Neural progenitor cell (in vitro differentiated cells): ENCODE measurements around the gene GCNT2.

Experiments used
- EZH2 ChIP-seq: fragments of 200-600 bp; sonication (generic); IDR thresholded peaks from 2 replicates; pipeline ENCODE4 v1.6.1; 2017; ENCODE audit warnings: antibody characterized with exemption, mild to moderate bottlenecking, moderate library complexity
- TF ChIP-seq, protein P1 (sequence below): fragments of 200-600 bp; sonication (generic); IDR thresholded peaks from 2 replicates; pipeline ENCODE4 v1.5.1; 2017; ENCODE audit warnings: antibody characterized with exemption, mild to moderate bottlenecking

DNA sequence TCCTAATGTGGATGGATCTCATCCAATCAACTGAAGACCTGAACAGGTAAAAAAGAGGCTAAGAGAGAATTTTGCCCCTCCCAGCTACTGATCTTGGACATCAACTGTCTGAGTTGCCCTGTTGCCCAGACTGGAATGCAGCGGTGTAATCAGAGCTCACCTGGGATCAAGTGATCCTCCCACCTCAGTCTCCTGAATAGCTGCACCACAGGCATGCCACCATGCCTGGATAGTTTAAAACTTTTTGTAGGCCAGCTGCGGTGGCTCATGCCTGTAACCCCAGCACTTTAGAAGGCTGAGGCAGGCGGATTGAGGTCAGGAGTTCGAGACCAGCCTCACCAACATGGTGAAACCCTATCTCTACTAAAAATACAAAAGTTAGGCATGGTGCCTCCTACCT is 34.9 kb upstream of the GCNT2 start:
- TF ChIP-seq, protein P1, sequence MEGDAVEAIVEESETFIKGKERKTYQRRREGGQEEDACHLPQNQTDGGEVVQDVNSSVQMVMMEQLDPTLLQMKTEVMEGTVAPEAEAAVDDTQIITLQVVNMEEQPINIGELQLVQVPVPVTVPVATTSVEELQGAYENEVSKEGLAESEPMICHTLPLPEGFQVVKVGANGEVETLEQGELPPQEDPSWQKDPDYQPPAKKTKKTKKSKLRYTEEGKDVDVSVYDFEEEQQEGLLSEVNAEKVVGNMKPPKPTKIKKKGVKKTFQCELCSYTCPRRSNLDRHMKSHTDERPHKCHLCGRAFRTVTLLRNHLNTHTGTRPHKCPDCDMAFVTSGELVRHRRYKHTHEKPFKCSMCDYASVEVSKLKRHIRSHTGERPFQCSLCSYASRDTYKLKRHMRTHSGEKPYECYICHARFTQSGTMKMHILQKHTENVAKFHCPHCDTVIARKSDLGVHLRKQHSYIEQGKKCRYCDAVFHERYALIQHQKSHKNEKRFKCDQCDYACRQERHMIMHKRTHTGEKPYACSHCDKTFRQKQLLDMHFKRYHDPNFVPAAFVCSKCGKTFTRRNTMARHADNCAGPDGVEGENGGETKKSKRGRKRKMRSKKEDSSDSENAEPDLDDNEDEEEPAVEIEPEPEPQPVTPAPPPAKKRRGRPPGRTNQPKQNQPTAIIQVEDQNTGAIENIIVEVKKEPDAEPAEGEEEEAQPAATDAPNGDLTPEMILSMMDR: no peak
- no peak for TF ChIP-seq EZH2
